PC-9 (cell line): ENCODE data around the gene USH1C. TPM values are rescaled to one million over a fixed set of nuclear protein-coding genes. Genes with fewer than 3 reads are reported as not detected.

Experiments used
- BruUV-seq: library from RNA; stranded (reverse); fragments of 400-500 nt; replicated peaks from 2 replicates; lab custom pipeline; 2021; lab: Mats Ljungman, UMichigan
- CTCF ChIA-PET: fragments of 300-600 bp; sonication (Branson Sonifier 250); formaldehyde crosslinking; loops from one replicate; lab custom pipeline; 2022; ENCODE audit warnings: antibody characterized with exemption; lab: Charles Lee
- POLR2A ChIA-PET: fragments of 300-600 bp; sonication (Branson Sonifier 250); formaldehyde crosslinking; loops from one replicate; lab custom pipeline; 2022; ENCODE audit warnings: antibody characterized with exemption; ENCODE audit not compliant: unreplicated experiment; lab: Charles Lee
- DNase-seq, 2 experiments: peaks; one replicate each; pipeline versions ENCODE4 v3.0.0 to v3.0.0-alpha.2; 2015 to 2022; ENCODE audit warnings: mixed read lengths in 1 of 2
- H2AFZ ChIP-seq: fragments of 200-600 bp; sonication (generic); 2 replicates; pipeline ENCODE4 v1.8.1; 2017; ENCODE audit warnings: antibody characterized with exemption
- H3F3A ChIP-seq: fragments of 200-600 bp; sonication (generic); 2 replicates; pipeline ENCODE4 v1.8.1; 2017; ENCODE audit warnings: antibody characterized with exemption, mild to moderate bottlenecking, low read depth; ENCODE audit not compliant: insufficient read depth
- H3K27ac ChIP-seq: fragments of 200-600 bp; sonication (generic); 2 replicates; pipeline ENCODE4 v1.6.1; 2016; ENCODE audit warnings: mixed run types
- H3K27me3 ChIP-seq: fragments of 200-600 bp; sonication (generic); 2 replicates; pipeline ENCODE4 v1.6.1; 2016; ENCODE audit warnings: low read depth, mixed run types; ENCODE audit not compliant: insufficient read depth
- H3K36me3 ChIP-seq: fragments of 200-600 bp; sonication (generic); 2 replicates; pipeline ENCODE4 v1.6.1; 2016; ENCODE audit warnings: low read depth, mixed run types
- H3K4me1 ChIP-seq: fragments of 200-600 bp; sonication (generic); replicated peaks from 2 replicates; pipeline ENCODE4 v1.6.1; 2016; ENCODE audit warnings: mixed run types; ENCODE audit not compliant: insufficient read depth
- H3K4me2 ChIP-seq: fragments of 200-600 bp; sonication (generic); 2 replicates; pipeline ENCODE4 v1.6.1; 2017; ENCODE audit warnings: mixed run types
- H3K4me3 ChIP-seq: fragments of 200-600 bp; sonication (generic); 2 replicates; pipeline ENCODE4 v1.6.1; 2016; ENCODE audit warnings: mixed run types
- H3K79me2 ChIP-seq: fragments of 200-600 bp; sonication (generic); 2 replicates; pipeline ENCODE4 v1.6.1; 2017; ENCODE audit warnings: low read depth, mixed run types
- H3K9me2 ChIP-seq: fragments of 200-600 bp; sonication (generic); 2 replicates; pipeline ENCODE4 v1.8.1; 2017; ENCODE audit warnings: mild to moderate bottlenecking; ENCODE audit not compliant: insufficient read depth
- H3K9me3 ChIP-seq: fragments of 200-600 bp; sonication (generic); 2 replicates; pipeline ENCODE4 v1.8.1; 2016; ENCODE audit warnings: low read depth; ENCODE audit not compliant: insufficient read depth
- H4K20me1 ChIP-seq: fragments of 200-600 bp; sonication (generic); 2 replicates; pipeline ENCODE4 v1.8.1; 2017; ENCODE audit not compliant: insufficient read depth
- CTCF ChIP-seq: fragments of 200-600 bp; sonication (generic); conservative IDR thresholded peaks from 2 replicates; pipeline ENCODE4 v1.6.1; 2017; ENCODE audit warnings: mixed run types, antibody characterized with exemption, mild to moderate bottlenecking, moderate library complexity
- EZH2 ChIP-seq: fragments of 200-600 bp; sonication (generic); IDR thresholded peaks from 2 replicates; pipeline ENCODE4 v1.8.0; 2017; ENCODE audit warnings: antibody characterized with exemption, low read depth
- intact Hi-C: fragments of 100-400 bp; cut with micrococcal nuclease; formaldehyde crosslinking; loops from one replicate; pipeline ENCODE4 v1.10.0; 2022; ENCODE audit not compliant: unreplicated experiment
- total RNA-seq: library from RNA; stranded (reverse); gene quantifications from 2 replicates; pipeline ENCODE4 v1.2.3, GENCODE V29; 2021

Gene USH1C
- total RNA-seq, 1 experiment from 2014 or later = not detected

- intact Hi-C loops = loop anchor here (10.0 kb wide), 1 partner anchor 524 kb away; no protein-coding TSS in a partner anchor
- ChIA-PET POLR2A (no interaction called here), CTCF (no interaction called here)
- Histone ChIP-seq H3K4me3 (no peak overlapping the region), H3K36me3 (no peaks in the 10 kb centered on the region), H3K4me2 (no peak overlapping the region), H2AFZ (no peak overlapping the region), H3K79me2 (no peaks in the 10 kb centered on the region), H3K4me1 (no peaks in the 10 kb centered on the region), H3K9me2 (no peaks in the 10 kb centered on the region), H3K9me3 (no peaks in the 10 kb centered on the region), H3K27me3 (peaks cover 86% of the 10 kb centered on the region), H3F3A (no peaks in the 10 kb centered on the region), H4K20me1 (no peaks in the 10 kb centered on the region), H3K27ac (no peak overlapping the region)
- no peak for DNase-seq
- TF ChIP-seq EZH2 (no peak), CTCF (no peak)
- no TSS peak for BruUV-seq
Measured at GRCh38 chr11:17590463-17590862, 46.2 kb upstream of the USH1C start.

DNA sequence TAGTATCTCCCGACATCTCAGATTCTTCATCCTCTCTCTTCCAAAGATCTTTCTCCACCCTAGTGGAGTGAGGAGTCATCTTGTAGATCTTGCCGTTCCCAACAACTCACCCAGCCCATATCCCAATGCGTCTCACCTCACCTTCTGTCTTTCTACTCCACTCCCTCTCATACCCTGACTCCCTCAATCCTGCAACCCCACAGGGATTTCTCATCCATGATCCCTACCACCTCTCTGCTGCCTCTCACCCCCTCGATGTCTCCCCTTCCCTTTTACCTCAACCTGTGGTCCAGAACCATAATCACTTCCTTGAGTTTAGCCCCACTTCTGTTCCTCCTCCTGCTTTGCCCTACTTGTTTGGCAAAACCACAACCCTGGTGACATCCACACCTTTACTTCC, 44.5 kb upstream of the USH1C start:
- H3K4me1 ChIP-seq = no peaks in the 10 kb centered on the region
- H2AFZ ChIP-seq = no peak overlapping the region
- no peaks in the 10 kb centered on the region for H3F3A ChIP-seq
- peaks cover 75% of the 10 kb centered on the region for H3K27me3 ChIP-seq
- H3K36me3 ChIP-seq = no peaks in the 10 kb centered on the region
- TF ChIP-seq CTCF (no peak), EZH2 (no peak)
- no TSS peak for BruUV-seq
- H3K27ac ChIP-seq = no peak overlapping the region
- intact Hi-C loops = no loop called here
- H3K9me3 ChIP-seq = no peaks in the 10 kb centered on the region
- DNase-seq = no peak
- H3K9me2 ChIP-seq = no peaks in the 10 kb centered on the region
- H4K20me1 ChIP-seq = no peaks in the 10 kb centered on the region
- ChIA-PET CTCF (no interaction called here), POLR2A (no interaction called here)
- no peak overlapping the region for H3K4me2 ChIP-seq
- no peak overlapping the region for H3K4me3 ChIP-seq
- no peaks in the 10 kb centered on the region for H3K79me2 ChIP-seq

DNA sequence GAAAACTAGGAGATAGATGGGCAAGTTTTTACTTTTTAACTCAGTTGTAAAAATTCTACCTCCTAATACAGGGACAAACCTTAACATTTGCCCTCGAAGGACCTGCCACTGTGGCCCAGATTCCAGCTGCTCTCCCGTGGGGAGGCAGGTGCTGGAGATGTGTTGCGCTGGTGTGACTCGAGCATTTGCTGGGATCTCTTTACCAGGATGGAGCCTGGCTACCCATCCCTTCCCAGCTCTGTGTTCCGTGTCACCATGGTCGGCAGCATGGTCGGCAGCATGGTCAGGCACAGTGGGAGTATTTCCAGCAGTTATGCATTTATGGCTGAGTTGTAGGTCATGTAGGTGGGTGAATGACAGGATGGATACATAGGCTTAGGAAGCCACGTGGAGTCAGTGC, 44.0 kb upstream of the USH1C start:
- POLR2A ChIA-PET = no interaction called here
- H2AFZ ChIP-seq = no peak overlapping the region
- BruUV-seq = no TSS peak

More for the DNA sequence above, 44.0 kb upstream of the USH1C start:
- Histone ChIP-seq H3K4me2 (no peak overlapping the region), H3K36me3 (no peaks in the 10 kb centered on the region), H3K27me3 (peaks cover 74% of the 10 kb centered on the region), H3K4me1 (no peaks in the 10 kb centered on the region), H3F3A (no peaks in the 10 kb centered on the region), H3K9me3 (no peaks in the 10 kb centered on the region), H3K4me3 (no peak overlapping the region), H3K79me2 (no peaks in the 10 kb centered on the region), H3K9me2 (no peaks in the 10 kb centered on the region), H3K27ac (no peak overlapping the region), H4K20me1 (no peaks in the 10 kb centered on the region)
- TF ChIP-seq CTCF (no peak), EZH2 (no peak)
- CTCF ChIA-PET = no interaction called here
- intact Hi-C loops = no loop called here
- DNase-seq = no peak
